H1 (cell line): ENCODE data around the gene FHDC1. TPM values are rescaled to one million over a fixed set of nuclear protein-coding genes. Genes with fewer than 3 reads are reported as not detected.

Experiments
- EGR1 ChIP-seq: IDR thresholded peaks from 2 replicates; pipeline ENCODE4 v1.6.1; 2011; ENCODE audit warnings: low read depth, low read length, borderline replicate concordance
- FOSL1 ChIP-seq: IDR thresholded peaks from 2 replicates; pipeline ENCODE4 v1.6.1; 2011; ENCODE audit warnings: mild to moderate bottlenecking, low read depth, low read length, moderate library complexity; ENCODE audit not compliant: insufficient read depth
- MAFK ChIP-seq: IDR thresholded peaks from 2 replicates; pipeline ENCODE4 v1.6.1; 2012; ENCODE audit warnings: low read depth, mild to moderate bottlenecking, improper control_type of control experiment, low read length
- SP4 ChIP-seq: IDR thresholded peaks from 2 replicates; pipeline ENCODE4 v1.6.1; 2012; ENCODE audit warnings: low read length, inconsistent platforms
- polyA plus RNA-seq, 7 experiments: library from polyadenylated mRNA; depleted of rRNA in 3 of 7; stranded (reverse) in 5 of 7; unstranded in 2 of 7; fragments of >200 nt in 5 of 7; fragments of 200-250 nt in 2 of 7; gene quantifications; 1 replicate in 5 of 7; 2 replicates in 1 of 7; 4 replicates in 1 of 7; pipeline versions ENCODE4 v1.2.1 to v1.2.3, GENCODE V29; 2011 to 2013; ENCODE audit warnings: missing spikeins in 2 of 7, mixed read lengths in 2 of 7
- total RNA-seq: library from RNA; stranded (reverse); fragmentation: NEBNext Ultra II Directional; extraction: Animal tissue kit (Norgen Biotek cat#: 25700); gene quantifications from 2 replicates; pipeline ENCODE4 v1.2.1, GENCODE V29; 2021

Gene FHDC1
- total and polyA plus RNA-seq, 2 of the 8 experiments (the other 6 are each of a cell fraction or from before 2014, with no cell fraction given): 6.4 to 28.6 TPM

DNA sequence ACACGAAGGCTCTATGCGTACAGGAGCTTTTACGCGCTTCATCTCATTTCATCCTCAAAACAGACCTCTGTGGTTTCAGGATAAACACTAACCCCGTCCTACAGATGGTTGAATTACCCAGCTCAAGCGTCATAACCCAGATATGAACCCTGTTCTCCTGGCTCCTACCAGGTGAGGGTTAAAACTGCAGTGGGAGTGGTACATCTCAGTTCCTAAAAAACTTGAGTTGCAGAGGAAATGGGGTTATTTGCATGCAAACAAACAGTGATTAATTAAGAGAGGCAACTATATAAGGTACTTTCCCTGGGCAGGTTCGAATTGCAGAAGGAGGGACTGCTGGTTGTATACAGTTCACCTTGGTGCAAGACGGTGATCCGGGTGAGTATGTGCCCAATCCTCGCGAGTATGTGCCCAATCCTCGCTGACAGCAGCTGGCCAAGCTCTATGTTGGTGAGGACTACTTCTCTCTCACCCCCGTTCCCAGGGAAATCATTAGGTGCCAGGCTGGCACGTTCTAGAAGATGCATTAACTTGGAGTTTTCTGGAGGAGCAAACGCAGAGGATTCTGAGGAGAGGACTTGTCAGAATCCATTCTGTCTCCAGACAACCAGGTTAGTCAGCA, 72.6 kb downstream of the FHDC1 start (continued):
- TF ChIP-seq FOSL1 (no peak), EGR1 (no peak), MAFK (no peak), SP4 (no peak)
- TF ChIP-seq, all 59 proteins: peak for 0
